HuH-7.5 (cell line): Measurements from ENCODE around the gene SLC4A2.
"Not testable (repeated sequence)": the region's sequence is repeated elsewhere in the genome, so short reads cannot be mapped to it uniquely, and the experiment has no call there.

ENCODE experiments used
- DNase-seq: peaks from one replicate; pipeline ENCODE4 v3.0.0; 2011; ENCODE audit warnings: low spot score

The SLC4A2 gene, protein sequence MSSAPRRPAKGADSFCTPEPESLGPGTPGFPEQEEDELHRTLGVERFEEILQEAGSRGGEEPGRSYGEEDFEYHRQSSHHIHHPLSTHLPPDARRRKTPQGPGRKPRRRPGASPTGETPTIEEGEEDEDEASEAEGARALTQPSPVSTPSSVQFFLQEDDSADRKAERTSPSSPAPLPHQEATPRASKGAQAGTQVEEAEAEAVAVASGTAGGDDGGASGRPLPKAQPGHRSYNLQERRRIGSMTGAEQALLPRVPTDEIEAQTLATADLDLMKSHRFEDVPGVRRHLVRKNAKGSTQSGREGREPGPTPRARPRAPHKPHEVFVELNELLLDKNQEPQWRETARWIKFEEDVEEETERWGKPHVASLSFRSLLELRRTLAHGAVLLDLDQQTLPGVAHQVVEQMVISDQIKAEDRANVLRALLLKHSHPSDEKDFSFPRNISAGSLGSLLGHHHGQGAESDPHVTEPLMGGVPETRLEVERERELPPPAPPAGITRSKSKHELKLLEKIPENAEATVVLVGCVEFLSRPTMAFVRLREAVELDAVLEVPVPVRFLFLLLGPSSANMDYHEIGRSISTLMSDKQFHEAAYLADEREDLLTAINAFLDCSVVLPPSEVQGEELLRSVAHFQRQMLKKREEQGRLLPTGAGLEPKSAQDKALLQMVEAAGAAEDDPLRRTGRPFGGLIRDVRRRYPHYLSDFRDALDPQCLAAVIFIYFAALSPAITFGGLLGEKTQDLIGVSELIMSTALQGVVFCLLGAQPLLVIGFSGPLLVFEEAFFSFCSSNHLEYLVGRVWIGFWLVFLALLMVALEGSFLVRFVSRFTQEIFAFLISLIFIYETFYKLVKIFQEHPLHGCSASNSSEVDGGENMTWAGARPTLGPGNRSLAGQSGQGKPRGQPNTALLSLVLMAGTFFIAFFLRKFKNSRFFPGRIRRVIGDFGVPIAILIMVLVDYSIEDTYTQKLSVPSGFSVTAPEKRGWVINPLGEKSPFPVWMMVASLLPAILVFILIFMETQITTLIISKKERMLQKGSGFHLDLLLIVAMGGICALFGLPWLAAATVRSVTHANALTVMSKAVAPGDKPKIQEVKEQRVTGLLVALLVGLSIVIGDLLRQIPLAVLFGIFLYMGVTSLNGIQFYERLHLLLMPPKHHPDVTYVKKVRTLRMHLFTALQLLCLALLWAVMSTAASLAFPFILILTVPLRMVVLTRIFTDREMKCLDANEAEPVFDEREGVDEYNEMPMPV

DNA sequence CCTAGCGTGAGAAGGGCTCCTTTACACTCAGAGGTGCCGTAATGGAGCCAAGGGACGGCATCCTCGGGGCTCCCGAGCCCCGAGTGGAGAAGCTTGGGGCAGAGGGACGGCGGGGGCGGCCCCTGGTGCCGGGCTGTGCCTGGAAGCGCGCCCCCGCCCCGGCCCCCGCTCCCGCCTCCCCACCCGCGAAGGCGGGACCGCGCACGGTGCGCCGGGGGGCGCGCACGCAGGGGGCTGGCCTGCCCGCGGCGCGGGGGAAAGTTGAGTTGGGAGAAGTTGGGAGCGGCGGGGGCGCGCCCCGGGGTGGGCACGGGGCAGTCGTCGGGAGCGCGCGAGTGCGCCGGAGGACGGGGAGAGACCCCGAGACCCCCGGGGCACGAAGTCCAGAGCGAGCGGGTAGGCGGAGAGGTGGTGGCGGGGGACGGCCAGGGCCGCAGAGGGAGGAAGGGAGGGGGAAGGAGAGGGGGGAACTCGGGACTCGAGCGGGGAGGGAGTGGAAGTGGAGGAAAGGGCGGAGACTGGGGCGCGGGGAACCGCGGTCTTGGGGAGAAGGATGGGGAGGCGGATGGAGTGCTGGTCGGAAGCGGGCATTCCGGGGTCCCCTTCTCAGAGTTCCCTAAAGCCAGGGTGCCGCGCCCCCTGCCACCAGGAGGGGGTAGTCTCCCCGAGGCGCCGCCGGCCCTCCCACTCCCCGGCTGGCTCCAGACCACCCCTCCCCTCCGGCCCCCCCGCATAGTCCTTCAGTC, at the start of gene SLC4A2:
TSS of gene SLC4A2 (plus strand) at position 223 of the 746 bp plus-strand sequence. CDS start 2,399 bp downstream, outside the sequence.
- DNase-seq: peak; percentile 97

DNA sequence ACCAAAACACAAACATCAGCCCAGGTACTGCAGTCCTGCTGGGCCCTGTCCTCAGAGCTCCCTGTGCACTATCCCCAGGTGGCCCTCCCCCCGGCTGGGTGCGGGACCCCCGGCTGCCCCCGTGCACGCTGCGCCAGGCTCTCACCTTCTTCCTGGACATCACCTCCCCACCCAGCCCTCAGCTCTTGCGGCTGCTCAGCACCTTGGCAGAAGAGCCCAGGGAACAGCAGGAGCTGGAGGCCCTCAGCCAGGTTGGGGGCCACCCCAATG, 49.4 kb upstream of the SLC4A2 start:
- no peak for DNase-seq

DNA sequence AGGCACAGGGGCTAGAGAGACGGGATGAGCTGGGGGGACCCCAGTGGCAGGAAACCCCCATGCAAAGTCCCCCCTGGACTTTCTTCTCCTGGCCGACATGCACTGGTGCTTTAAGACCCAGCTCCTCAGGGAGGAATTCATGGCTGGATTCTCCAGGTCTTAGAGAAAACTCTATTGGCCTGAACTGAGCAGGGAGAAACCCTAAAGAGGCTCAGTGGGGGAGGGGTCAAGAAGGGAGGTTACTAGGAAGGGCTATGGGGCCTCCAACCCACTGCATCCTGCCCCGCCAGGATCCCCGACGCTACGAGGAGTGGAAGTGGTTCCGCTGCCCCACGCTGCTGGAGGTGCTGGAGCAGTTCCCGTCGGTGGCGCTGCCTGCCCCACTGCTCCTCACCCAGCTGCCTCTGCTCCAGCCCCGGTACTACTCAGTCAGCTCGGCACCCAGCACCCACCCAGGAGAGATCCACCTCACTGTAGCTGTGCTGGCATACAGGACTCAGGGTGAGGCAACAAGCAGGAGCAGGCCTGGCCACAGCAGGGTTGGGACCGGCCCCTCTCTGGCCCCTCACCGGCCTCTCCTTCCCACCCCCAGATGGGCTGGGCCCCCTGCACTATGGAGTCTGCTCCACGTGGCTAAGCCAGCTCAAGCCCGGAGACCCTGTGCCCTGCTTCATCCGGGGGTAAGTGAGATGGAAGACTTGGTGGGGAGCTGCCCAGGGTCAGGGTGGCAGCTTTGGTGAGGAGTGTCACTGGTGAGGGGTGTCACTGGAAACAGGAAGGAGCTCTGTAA, 48.9 kb upstream of the SLC4A2 start:
- DNase-seq: no peak

DNA sequence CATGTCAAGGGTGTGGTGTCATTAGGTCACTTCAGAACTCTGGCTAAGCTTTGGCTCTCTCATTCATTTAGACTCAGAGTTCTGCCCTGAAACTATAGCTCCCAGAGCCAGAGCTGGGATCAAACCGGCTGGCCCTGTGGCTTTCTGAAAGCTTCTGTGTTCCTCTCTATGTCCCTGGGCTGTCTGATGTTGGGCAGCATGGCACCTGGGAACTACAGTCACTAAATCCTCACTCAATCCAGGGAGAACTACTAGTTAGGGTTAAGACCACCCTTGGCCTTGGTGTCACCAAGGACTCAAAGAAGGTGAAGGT, 48.3 kb upstream of the SLC4A2 start:
- no peak for DNase-seq

DNA sequence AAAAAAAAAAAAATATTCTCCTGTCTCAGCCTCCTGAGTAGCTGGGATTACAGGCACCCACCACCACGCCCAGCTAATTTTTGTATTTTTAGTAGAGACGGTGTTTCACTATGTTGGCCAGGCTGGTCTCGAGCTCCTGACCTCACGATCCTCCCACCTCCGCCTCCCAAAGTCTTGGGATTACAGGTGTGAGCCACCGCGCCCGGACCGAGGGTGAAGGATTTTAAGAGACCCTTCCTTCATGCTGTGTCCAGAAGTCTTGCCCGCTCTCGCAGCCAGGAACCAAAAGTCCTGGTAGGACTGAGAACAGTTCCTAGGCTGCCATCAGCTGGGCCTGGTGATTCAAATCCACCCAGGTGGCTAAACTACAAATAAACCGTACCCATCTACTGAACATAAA, 47.8 kb upstream of the SLC4A2 start:
- DNase-seq: not testable (repeated sequence)

DNA sequence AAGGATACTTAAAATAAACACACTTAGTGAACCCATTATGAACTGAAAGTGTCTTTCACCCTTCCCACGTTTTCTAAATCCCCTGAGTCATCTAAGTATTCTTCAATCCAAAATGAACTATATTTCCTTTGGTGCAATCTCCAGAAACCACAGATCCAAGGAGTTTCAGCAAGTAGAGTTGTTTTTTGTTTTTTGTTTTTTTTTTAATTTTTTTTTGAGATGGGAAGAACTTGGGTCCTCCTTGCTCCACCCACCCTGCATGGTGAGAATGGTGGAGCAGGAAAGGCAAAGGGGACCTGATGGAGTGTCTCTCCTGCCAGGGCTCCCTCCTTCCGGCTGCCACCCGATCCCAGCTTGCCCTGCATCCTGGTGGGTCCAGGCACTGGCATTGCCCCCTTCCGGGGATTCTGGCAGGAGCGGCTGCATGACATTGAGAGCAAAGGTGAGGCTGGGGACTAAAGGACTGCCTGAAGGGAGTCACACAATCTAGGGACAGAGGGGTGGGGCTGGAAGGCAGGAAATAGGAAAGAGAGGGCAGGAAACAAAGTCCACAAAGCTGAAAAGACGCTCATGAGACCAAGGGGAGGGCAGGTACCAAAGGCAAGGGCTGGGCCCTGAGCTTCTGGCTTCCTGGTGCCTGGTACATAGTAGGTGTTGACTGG, 47.2 kb upstream of the SLC4A2 start:
- DNase-seq: peak; percentile 57

DNA sequence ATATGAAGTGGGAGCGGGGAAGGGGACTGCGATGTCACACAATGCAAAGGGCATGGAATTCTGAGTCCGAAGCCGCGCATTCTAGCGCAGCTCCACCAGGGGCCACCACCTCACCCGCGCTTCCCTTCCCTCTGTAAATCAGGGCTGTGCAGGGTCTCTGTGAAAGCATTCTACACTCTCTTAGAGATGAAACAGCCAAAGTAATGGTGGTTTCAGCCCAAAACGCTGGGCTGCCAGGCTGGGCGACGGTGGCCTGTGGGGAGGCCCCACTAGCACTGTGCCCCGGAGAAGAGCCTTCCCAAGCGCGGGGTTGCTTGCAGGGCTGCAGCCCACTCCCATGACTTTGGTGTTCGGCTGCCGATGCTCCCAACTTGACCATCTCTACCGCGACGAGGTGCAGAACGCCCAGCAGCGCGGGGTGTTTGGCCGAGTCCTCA, 46.5 kb upstream of the SLC4A2 start:
- peak; percentile 94 for DNase-seq

DNA sequence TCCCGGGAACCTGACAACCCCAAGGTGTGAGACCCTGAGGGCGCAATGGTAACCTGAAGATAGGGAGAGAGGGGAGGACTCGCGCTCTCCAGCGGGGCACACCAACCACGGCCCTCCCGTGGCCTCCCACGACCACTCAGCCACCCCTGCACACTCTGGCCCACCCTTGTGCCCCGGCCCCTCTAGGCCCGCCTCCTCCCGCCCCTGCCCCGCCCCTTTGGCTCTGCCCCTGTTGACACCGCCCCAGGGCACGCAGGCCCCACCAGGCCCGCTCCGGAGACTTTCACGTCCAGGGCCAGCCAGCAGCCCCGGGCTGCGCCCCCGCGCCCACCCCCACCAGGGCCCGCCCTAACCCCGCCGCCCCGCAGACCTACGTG, 46.0 kb upstream of the SLC4A2 start:
- no peak for DNase-seq

DNA sequence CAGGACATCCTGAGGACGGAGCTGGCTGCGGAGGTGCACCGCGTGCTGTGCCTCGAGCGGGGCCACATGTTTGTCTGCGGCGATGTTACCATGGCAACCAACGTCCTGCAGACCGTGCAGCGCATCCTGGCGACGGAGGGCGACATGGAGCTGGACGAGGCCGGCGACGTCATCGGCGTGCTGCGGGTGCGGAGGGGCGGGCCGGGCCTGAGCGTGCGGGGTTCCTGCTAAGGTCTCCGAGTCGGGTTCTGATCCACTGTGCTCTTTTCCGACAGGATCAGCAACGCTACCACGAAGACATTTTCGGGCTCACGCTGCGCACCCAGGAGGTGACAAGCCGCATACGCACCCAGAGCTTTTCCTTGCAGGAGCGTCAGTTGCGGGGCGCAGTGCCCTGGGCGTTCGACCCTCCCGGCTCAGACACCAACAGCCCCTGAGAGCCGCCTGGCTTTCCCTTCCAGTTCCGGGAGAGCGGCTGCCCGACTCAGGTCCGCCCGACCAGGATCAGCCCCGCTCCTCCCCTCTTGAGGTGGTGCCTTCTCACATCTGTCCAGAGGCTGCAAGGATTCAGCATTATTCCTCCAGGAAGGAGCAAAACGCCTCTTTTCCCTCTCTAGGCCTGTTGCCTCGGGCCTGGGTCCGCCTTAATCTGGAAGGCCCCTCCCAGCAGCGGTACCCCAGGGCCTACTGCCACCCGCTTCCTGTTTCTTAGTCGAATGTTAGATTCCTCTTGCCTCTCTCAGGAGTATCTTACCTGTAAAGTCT, 45.5 kb upstream of the SLC4A2 start:
- DNase-seq: peak; percentile 94

DNA sequence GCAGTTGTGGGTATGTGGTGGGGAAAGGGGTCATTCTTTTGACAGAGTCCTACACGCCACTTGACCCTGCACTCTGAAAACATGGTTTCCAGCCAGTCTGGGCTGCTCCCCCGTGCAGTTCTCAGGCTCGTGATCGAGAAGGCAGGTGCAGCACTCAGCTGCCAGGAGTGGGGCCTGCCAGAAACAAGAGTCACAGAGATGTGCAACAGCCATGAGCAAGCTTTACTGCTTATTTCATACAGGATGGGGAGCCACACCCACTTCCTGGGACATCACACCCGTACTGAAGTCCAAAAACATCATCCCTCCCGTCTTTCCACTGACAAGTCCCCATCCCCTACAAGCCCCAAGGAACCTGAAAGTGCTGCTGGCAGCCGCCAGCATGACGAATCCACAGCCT, 44.4 kb upstream of the SLC4A2 start:
- no peak for DNase-seq

DNA sequence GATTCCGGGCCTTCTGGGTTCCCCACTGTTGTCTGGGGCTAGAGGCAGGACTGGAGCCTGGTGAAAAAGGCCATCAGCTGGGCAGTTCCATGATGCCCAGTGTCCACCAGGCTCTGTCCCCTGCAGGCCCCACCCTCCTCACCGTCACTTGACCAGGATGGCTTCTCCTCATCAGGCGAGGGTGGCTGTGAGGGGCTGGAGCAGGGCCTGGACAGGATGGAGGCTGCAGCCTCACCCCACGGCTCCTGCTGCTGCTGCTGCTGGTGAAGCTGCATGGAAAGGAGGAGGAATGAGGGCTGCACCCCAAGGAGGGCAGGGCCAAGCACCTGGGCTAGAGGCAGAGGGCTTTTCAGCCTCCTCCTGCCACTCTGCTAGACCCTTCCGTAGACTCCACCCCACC, 43.4 kb upstream of the SLC4A2 start:
- DNase-seq: no peak

DNA sequence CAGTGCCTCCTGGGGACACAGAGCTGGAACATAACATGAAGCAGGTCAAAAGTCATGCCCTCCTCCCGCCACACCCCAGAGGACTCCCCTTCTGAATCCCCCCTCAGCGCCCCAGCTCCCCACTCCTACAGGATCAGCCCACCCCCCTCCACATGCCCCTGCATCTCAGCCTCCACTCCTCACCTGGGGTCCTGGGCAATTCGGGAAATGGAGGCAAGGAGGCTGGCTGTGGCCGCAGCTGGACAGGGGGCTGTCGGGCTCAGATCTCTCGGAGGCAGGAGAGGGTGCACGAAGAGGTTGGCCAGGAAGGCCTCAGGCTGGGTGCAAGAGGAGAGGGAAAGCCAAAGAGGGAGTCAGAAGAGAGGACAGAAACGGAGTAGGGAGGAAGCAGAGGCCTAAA, 42.9 kb upstream of the SLC4A2 start:
- DNase-seq: no peak

DNA sequence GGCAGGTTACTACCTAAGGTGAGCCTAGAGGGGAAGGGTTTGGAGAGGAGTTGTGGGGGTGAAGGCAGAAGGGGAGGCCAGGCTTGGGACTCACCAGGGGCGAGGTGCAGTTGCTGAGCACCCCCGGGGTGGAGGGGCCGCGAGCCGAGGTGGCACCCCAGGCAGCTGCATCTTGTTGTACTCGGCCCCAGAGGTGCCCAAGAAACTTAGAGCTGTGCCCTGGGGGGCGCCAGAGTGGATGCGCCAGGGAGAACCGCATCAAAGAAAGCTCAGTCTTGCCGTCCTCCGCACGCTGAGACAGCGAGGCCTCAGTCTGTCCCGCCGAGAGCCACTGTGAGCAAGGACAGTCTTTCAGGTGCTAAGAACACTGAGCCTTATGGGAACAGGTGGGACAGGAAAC, 42.4 kb upstream of the SLC4A2 start:
- DNase-seq: no peak

DNA sequence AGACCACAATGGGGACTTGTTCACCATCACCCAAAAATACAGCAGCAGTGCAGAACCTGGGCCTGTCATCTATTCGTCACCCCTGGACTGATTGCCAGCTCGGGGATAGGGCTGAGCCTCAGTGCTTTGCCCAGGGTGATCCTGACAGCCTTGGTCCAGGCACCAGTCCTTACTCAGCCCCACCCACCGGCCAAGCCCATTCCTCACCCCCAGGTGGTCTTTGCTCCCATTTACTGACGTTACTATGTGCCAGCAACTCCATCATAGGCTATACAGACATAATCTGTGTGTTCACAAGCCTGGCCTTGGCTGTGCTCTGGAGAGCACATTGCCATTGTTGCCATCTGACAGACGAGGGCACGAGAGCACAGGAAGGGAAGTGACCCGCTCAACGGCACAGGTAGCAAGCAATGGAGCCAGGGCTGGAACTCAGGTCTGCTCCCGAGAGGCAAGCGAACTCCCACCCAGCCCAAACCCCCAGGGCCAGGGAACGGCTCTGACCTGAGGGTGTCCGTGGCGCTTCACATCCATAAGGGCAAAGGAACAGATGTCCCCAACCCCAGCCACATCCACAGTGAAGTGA, 41.9 kb upstream of the SLC4A2 start:
- DNase-seq: no peak

DNA sequence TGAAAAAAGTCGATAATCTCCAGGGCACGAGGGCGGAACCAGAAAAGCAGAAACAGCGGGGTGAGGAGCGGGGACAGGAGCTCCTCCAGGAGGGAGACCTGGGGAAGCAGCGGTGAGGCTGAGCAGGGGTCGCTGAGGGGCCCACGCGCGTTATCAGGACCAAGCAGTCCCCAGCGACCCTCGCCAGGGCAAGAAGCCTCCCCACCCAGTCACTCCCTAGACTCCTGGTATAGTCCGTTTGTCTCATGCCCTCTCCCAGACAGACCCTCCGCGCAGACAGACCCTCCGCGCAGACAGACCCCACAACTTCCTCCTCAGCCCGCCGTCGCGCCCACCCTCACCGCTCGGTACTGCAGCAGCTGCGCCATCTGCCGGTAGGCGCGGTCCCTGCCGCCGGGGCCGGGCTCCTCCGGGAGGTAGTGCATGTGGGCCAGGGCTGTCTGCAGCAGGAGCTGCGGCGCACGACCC, 41.4 kb upstream of the SLC4A2 start:
- peak; percentile 93 for DNase-seq

DNA sequence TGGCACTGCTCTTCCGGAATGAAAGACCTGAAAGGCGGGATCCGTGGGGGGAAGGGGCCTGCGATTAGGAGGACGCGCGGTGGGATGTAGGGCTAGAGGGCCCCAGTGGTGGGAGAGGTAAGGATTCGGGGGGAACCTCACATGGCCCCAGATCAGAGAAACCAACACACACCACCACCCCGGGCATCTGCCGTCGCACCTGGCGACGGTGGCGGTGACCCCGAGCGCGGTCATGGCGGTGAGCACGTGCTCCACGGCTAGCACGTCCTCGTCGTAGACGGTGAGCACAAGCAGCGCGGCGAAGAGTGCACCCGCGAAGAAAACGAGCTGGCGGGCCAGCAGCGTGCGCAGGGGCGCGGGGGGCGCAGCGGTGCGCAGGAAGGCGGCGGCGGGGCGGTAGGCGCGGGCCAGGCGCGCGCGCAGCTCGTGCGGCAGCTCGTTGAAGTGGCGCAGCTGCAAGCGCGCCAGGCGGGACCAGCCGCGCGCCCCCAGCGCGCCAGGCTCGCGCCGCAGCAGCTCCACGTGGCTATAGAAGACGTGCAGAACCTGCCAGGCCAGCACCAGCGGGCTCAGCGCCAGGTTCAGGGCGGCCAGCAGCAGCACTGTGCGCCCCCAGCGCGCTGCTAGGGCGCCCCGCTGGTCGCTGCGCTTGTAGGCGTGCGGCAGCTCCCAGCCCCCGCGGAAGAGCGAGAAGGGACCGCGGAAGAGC, 40.8 kb upstream of the SLC4A2 start:
- no peak for DNase-seq

DNA sequence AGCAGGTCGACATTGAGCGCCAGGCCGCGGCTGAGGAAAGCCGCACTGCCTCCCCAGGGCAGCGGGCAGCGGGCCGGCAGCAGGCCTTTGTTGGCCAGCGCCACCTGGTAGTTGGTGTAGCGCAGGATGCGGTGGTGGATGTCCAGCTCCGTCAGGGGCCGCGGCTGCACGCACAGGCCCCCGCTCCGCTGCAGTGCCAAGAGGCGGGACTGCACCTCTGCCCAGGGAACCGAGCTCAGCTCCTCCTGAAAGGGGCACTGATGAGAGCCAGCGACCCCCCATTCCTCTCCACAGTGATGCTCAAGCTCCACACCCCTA, 40.3 kb upstream of the SLC4A2 start:
- no peak for DNase-seq

DNA sequence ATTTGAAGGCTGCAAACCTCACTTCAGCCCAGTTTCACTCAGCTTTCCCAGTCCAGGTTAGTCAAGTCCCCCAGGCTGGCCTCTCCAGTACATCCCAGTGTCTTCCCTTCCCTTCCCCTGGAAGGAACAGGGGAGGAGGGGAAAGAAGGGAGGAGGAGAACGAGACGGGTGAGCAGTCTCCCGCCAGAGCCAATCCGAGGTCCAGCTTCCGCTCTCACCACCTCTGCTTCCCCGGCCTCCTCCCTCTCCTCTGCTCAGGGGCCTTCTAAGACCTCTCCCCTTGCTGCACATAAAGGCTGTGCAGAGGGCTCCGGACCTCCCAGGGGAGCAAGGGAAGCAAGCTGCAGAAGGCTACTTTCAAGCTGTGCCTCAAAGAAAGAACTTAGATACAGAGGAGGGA, 39.2 kb upstream of the SLC4A2 start:
- no peak for DNase-seq

DNA sequence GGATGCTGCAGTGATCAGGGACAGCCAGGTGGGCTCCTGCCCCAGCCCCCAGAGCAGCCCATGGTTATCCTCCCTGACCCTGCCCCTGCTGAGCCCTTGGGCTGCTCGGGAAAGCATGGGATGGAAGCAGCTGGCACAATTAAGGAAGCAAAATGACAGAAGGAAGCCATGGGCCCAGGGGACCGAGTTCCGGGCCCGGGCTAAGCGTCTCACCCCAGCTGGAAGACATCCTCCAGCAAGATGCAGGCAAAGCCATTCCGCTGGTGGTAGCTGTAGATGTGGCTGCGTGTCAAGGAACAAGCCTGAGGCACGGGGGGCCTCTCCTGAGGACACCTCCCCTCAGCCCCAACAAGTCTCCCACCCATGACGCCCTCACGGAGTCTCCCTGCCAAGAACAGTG, 36.2 kb upstream of the SLC4A2 start:
- no peak for DNase-seq
